C4-2B (cell line): ENCODE results near the gene METTL4.

Source experiments
- ZFX ChIP-seq: fragments of 450-650 bp; IDR thresholded peaks from 2 replicates; pipeline ENCODE4 v1.6.1; 2017
- TF ChIP-seq, protein P1 (sequence below): fragments of 450-650 bp; conservative IDR thresholded peaks from 2 replicates; pipeline ENCODE4 v1.5.1; 2017; ENCODE audit warnings: mild to moderate bottlenecking

DNA sequence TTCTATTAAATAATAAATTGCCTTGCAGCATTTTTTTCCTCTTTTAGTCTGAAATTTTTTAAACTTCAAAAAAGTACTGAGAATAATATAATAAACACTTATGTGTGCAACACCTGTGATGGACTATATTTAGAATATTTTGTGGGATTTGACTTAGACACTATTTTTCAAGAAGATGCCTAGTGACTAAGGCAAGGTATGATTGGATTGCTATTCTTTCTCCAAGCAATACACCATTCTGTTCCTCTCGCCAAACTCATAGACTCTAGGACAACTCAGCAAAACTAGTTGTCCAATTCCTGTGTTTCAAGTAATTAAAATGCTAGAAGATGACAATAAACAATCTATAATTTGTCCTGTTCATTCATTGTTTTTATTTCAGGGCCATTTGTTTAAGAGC is 75.9 kb downstream of the METTL4 start:
- TF ChIP-seq, protein P1, sequence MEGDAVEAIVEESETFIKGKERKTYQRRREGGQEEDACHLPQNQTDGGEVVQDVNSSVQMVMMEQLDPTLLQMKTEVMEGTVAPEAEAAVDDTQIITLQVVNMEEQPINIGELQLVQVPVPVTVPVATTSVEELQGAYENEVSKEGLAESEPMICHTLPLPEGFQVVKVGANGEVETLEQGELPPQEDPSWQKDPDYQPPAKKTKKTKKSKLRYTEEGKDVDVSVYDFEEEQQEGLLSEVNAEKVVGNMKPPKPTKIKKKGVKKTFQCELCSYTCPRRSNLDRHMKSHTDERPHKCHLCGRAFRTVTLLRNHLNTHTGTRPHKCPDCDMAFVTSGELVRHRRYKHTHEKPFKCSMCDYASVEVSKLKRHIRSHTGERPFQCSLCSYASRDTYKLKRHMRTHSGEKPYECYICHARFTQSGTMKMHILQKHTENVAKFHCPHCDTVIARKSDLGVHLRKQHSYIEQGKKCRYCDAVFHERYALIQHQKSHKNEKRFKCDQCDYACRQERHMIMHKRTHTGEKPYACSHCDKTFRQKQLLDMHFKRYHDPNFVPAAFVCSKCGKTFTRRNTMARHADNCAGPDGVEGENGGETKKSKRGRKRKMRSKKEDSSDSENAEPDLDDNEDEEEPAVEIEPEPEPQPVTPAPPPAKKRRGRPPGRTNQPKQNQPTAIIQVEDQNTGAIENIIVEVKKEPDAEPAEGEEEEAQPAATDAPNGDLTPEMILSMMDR: no peak
- TF ChIP-seq ZFX: no peak
